ENCODE measurements around the gene AFTPH.

AFTPH gene

DNA sequence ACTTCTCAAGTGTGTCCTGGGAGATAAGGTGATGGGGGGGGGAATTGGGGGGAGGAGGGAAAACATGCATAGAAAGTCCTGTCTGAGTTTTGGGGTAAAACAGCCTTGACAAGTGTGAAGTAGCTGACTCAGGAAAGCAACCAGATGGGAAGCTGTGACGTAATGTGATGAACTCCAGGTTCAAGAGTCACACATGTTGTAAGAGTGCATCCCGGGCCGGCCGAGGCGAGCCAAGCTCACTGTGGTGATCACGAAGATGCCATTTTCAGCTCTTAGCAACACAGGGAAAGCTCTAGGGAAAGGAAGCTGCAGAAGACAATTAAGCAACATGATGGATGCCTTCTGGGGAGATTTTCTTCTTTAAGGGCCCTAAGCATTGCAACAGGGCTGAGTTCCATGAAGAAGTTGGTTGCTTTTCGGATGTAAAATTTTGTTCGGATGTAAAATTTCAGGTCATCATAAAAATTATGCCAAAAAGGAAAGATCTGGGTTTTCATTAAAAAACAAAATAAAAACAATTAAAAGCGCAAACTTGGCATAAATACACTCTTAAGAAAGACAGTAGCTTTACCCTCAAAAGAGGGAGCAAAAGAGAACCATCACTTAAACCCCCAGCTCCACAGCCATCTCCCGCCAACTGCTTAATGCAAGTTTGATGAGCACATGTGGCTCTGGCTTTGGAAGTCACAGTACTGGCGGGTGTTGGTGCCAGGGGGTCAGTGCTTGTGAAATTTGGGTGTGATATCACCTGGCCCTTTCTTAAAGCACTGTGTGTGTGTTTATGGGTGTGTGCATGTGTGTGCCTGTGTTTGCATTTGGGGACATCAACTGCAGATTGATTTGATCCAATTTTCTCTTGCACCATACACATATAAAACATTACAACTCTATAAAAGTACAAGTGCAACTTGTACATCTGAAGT is 110.5 kb downstream of the AFTPH start:
- peak; percentile 96 for DNase-seq (ENCODE audit: low read depth)

- DNase-seq (ENCODE audit: low read depth) = no peak
Observed at GRCh38 chr2:64635976-64636911, 112.1 kb downstream of the AFTPH start.

- no peak for DNase-seq (ENCODE audit: low read depth)
Observed at GRCh38 chr2:64637000-64637635, 113.0 kb downstream of the AFTPH start.

GRCh38 chr2:64637931-64638330 is 113.8 kb downstream of the AFTPH start:
- DNase-seq (ENCODE audit: low read depth) = no peak

DNA sequence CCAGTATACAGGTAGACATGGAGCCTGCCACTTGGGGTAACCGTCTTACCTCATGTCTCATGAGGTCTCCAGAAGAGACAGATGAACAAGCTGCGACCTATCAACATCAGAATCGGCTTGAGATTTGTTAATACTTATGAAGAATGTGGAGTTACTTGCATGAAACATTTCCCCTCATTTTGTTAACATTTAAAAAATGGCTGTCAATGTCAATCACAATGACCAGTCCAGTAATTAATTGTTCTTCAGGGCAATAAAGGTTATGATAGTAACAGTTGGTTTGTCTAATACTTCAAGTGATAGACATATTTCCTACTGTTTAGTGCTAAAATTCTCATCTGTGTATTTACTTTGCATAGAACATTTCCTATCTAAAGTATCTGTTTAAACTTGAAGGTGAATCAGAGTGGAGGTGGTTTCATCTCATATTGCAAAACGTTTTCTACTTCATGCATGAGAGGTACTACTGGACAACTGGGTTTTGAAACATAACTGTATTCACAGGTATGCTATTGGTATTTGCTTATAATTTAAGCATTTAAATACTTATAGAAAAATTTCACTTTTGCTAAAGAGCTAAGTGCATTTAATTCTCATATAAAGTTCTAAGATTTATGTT is 114.5 kb downstream of the AFTPH start:
- no peak for DNase-seq (ENCODE audit: low read depth)

DNA sequence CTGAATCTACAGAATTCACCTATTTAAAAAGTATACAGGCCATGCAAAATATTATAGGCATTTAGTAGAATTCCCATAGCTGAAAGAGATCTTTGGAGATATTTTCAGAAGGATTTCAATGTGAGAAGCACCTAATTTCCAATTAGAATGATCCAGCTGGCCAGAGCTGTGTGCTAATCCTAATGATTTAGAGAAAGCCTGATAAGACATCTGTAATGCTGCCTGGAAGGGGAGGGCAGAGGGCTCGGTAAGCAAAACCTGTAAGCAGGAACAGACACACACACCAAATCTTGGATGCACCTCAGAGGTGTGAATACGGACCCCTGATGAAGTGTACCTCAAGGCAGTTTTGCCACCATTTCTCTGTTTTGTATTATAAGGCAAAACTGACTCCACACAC is 115.6 kb downstream of the AFTPH start:
- no peak for DNase-seq (ENCODE audit: low read depth)

DNA sequence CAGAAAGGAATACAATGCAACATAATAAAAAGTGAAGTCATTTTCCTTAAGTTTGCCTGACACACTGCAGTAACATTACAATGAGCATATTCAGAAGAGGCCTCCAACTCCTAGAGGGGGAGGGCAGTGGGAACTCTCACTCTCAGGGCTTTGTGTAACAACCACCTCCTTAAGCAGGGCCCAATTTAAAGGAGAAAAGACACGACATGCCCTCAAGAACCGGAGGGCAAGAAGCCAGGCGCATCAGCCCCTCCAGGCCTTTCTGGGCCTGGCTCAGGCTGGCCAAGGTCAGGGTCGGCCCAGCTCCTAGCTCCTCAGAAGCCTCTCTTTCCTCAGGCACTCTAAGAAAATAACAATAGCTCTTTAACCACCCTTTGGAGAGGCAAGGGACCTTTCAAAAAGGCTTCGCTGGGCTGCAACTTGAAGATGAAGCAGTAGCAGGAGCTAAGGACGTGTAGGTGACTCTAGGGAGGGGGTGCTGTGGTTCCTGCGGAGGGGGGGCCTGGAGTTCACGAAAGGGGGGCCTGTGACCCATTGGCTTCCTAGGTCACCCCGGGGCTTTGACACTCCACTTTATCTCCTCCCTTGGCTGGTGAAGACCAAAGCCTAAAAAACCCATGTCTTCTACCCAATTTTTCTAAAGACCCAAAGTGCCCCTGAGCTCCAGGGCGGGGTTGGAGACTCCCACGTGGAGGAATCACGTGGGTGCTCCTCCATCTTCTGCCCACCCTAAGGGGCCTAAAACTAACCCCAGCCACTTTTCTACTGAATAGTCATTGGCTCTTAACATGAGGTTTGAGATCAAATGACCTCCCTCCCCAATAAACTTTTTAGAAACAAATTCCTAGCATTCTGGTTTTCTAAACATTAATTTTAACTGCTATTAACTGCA is 116.3 kb downstream of the AFTPH start:
- DNase-seq (ENCODE audit: low read depth) = no peak

- DNase-seq (ENCODE audit: low read depth) = no peak
Observed at GRCh38 chr2:64641599-64641998, 117.5 kb downstream of the AFTPH start.
